ENCODE data around the gene SAMD9.

DNA sequence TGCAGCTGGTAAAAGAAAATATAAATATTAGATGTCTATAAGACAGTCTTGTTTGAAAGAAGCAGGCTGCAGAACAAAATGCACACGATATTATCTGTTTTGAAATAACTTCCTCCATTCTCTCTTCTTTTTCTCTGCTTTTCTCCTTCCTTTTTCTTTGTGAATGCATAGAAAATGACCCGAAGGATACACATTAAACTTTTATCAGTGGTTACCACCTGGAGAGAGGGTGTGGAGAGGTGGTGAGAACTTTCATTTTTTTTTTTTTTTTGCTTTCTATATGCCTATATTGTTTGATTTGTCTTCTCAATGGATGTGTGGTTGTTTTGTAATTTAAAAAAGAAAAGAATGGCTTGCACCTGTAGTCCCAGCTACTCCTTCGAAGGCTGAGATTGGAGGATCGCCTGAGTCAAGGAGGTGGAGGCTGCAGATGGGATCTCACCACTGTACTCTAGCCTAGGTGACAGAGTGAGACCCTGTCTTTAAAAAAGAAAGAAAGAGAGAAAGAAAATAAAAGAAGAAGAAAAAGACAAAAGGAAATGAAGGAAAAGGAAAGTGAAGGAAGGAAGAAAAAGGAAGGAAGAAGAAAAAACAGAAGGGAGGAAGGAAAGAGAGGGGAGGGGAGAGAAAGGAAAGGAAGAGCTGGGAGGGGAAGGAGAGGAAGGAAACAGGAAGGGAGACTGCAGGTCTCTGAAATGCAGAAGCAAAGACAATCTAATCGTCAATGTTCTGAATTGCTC, 64.4 kb downstream of the SAMD9 start:
- TF ChIP-seq, protein P1, sequence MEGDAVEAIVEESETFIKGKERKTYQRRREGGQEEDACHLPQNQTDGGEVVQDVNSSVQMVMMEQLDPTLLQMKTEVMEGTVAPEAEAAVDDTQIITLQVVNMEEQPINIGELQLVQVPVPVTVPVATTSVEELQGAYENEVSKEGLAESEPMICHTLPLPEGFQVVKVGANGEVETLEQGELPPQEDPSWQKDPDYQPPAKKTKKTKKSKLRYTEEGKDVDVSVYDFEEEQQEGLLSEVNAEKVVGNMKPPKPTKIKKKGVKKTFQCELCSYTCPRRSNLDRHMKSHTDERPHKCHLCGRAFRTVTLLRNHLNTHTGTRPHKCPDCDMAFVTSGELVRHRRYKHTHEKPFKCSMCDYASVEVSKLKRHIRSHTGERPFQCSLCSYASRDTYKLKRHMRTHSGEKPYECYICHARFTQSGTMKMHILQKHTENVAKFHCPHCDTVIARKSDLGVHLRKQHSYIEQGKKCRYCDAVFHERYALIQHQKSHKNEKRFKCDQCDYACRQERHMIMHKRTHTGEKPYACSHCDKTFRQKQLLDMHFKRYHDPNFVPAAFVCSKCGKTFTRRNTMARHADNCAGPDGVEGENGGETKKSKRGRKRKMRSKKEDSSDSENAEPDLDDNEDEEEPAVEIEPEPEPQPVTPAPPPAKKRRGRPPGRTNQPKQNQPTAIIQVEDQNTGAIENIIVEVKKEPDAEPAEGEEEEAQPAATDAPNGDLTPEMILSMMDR (IDR thresholded peaks at IDR 0.05 in 4 of 5, conservative IDR thresholded peaks at IDR 0.05 in 1 of 5): no peak
- no peak for TF ChIP-seq POLR2A (IDR thresholded peaks at IDR 0.05)

All from gastrocnemius medialis (tissue), 4 donors.